HepG2 (cell line): ENCODE measurements around the gene CD28. TPM values are rescaled to one million over a fixed set of nuclear protein-coding genes. Genes with fewer than 3 reads are reported as not detected.

Experiments used
- ATAC-seq: fragments of 200-7000 bp; cut with Tn5 transposase; 3 replicates; pipeline ENCODE4 v1.9.1; 2020; ENCODE audit warnings: mild to moderate bottlenecking, moderate library complexity
- BruUV-seq: library from RNA; stranded (reverse); fragments of 400-500 nt; replicated peaks from 2 replicates; lab custom pipeline; 2021; lab: Mats Ljungman, UMichigan
- CTCF ChIA-PET: fragments of 300-600 bp; formaldehyde crosslinking; extraction: SDS; loops from one replicate; lab custom pipeline; 2021; ENCODE audit warnings: low total read pairs, inconsistent platforms, low intra/inter-chr PET ratio; lab: Yijun Ruan, JAX
- POLR2A ChIA-PET: fragments of 350-600 bp; sonication (Branson Sonifier 250); formaldehyde crosslinking; loops from one replicate; lab custom pipeline; 2020; ENCODE audit warnings: antibody characterized with exemption, inconsistent platforms; lab: Yijun Ruan, JAX
- DNase-seq: peaks from one replicate; pipeline ENCODE4 v3.0.0-alpha.2; 2015; ENCODE audit warnings: low spot score
- FAIRE-seq: peaks from 3 replicates; lab custom pipeline; 2011; peaks lifted over from hg19 to GRCh38; lab: Jason Lieb, UNC
- H2AFZ ChIP-seq: one replicate; pipeline ENCODE4 v1.6.1; 2011; ENCODE audit warnings: low read length, inconsistent platforms
- H3K27ac ChIP-seq: fragments of 300-600 bp; 3 replicates; pipeline ENCODE4 v1.8.0; 2011; ENCODE audit warnings: mixed run types, mild to moderate bottlenecking, mixed read lengths, low read length, inconsistent platforms; ENCODE audit not compliant: insufficient read depth; ENCODE audit errors: extremely low read length
- H3K27me3 ChIP-seq, 2 experiments: fragments of 200-600 bp in 1 of 2; 2 replicates in 1 of 2; 3 replicates in 1 of 2; pipeline versions ENCODE4 v1.6.0 to v1.8.0; 2011; ENCODE audit warnings: low read length in 2 of 2, mild to moderate bottlenecking in 2 of 2, moderate library complexity in 2 of 2, inconsistent platforms in 1 of 2; ENCODE audit not compliant: insufficient read depth in 2 of 2, control insufficient read depth in 1 of 2
- H3K36me3 ChIP-seq, 2 experiments: fragments of 200-600 bp in 1 of 2; replicated peaks in 1 of 2; 2 replicates in 1 of 2; 3 replicates in 1 of 2; pipeline versions ENCODE4 v1.5.1 to v1.8.0; 2011; ENCODE audit warnings: low read length in 2 of 2, inconsistent platforms in 1 of 2; ENCODE audit not compliant: insufficient read depth in 2 of 2, control insufficient read depth in 1 of 2
- H3K4me1 ChIP-seq: 2 replicates; pipeline ENCODE4 v1.5.1; 2012; ENCODE audit warnings: low read length, inconsistent platforms; ENCODE audit not compliant: insufficient read depth
- H3K4me2 ChIP-seq: 2 replicates; pipeline ENCODE4 v1.6.0; 2011; ENCODE audit warnings: low read depth, low read length, inconsistent platforms
- H3K4me3 ChIP-seq, 3 experiments: fragments of 200-600 bp in 1 of 3; sonication (generic), shearing (Covaris generic) in 1 of 3; replicated peaks in 1 of 3; 2 replicates each; pipeline ENCODE4 v1.5.1; 2011 to 2016; ENCODE audit warnings: low read length in 3 of 3, inconsistent platforms in 2 of 3, low read depth in 2 of 3, mild to moderate bottlenecking in 2 of 3, control low read depth in 1 of 3, mixed read lengths in 1 of 3; ENCODE audit not compliant: insufficient read depth in 1 of 3
- H3K79me2 ChIP-seq: one replicate; pipeline ENCODE4 v1.6.1; 2011; ENCODE audit warnings: low read length, inconsistent platforms; ENCODE audit not compliant: insufficient read depth
- H3K9ac ChIP-seq: 2 replicates; pipeline ENCODE4 v1.6.0; 2011; ENCODE audit warnings: mild to moderate bottlenecking, low read depth, low read length, inconsistent platforms; ENCODE audit not compliant: insufficient read depth
- H3K9me3 ChIP-seq: 2 replicates; pipeline ENCODE4 v1.5.1; 2012; ENCODE audit warnings: mild to moderate bottlenecking, low read length
- H4K20me1 ChIP-seq: 2 replicates; pipeline ENCODE4 v1.6.0; 2011; ENCODE audit warnings: inconsistent platforms, mild to moderate bottlenecking, low read length, moderate library complexity; ENCODE audit not compliant: insufficient read depth
- PREB ChIP-seq: sonication (generic); formaldehyde crosslinking; IDR thresholded peaks from 2 replicates; pipeline ENCODE4 v1.4.0; 2020; ENCODE audit warnings: missing genetic modification reagents
- TEAD2 ChIP-seq: sonication (generic); formaldehyde crosslinking; IDR thresholded peaks from 2 replicates; pipeline ENCODE4 v1.9.0; 2021; ENCODE audit warnings: missing genetic modification reagents
- TOE1 ChIP-seq: sonication (generic); formaldehyde crosslinking; IDR thresholded peaks from 2 replicates; pipeline ENCODE4 v1.4.0; 2020; ENCODE audit warnings: mild to moderate bottlenecking, missing genetic modification reagents
- ZBTB38 ChIP-seq: sonication (generic); formaldehyde crosslinking; IDR thresholded peaks from 2 replicates; pipeline ENCODE4 v1.5.1; 2020; ENCODE audit warnings: mild to moderate bottlenecking, missing genetic modification reagents
- ZMYM2 ChIP-seq: sonication (generic); formaldehyde crosslinking; IDR thresholded peaks from 2 replicates; pipeline ENCODE4 v1.8.0; 2022; ENCODE audit warnings: mild to moderate bottlenecking, missing genetic modification reagents
- ZNF138 ChIP-seq: sonication (generic); formaldehyde crosslinking; IDR thresholded peaks from 2 replicates; pipeline ENCODE4 v1.5.0; 2020; ENCODE audit warnings: mild to moderate bottlenecking, low read depth, missing genetic modification reagents
- ZNF296 ChIP-seq: sonication (generic); formaldehyde crosslinking; conservative IDR thresholded peaks from 2 replicates; pipeline ENCODE4 v1.5.0; 2020; ENCODE audit warnings: mild to moderate bottlenecking, missing genetic modification reagents
- ZNF33B ChIP-seq: sonication (generic); formaldehyde crosslinking; IDR thresholded peaks from 2 replicates; pipeline ENCODE4 v1.5.1; 2020; ENCODE audit warnings: mild to moderate bottlenecking, missing genetic modification reagents
- ZNF589 ChIP-seq: sonication (generic); formaldehyde crosslinking; conservative IDR thresholded peaks from 2 replicates; pipeline ENCODE4 v1.8.0; 2022; ENCODE audit warnings: mild to moderate bottlenecking, moderate library complexity, missing genetic modification reagents
- ZNF780A ChIP-seq: sonication (generic); formaldehyde crosslinking; IDR thresholded peaks from 2 replicates; pipeline ENCODE4 v1.8.0; 2022; ENCODE audit warnings: mild to moderate bottlenecking, missing genetic modification reagents, moderate library complexity
- ZNF781 ChIP-seq: sonication (generic); formaldehyde crosslinking; IDR thresholded peaks from 2 replicates; pipeline ENCODE4 v1.5.1; 2020; ENCODE audit warnings: borderline replicate concordance, mild to moderate bottlenecking, missing genetic modification reagents; ENCODE audit errors: not compliant biosample characterization
- ZNF850 ChIP-seq: sonication (generic); formaldehyde crosslinking; conservative IDR thresholded peaks from 2 replicates; pipeline ENCODE4 v1.9.0; 2021; ENCODE audit warnings: mild to moderate bottlenecking, missing genetic modification reagents
- WGBS: methylation state at CpG from one replicate; pipeline ENCODE4 v1.1.6; 2017; ENCODE audit warnings: low lambda C conversion rate; 5-methylcytosine and 5-hydroxymethylcytosine counted together
- in situ Hi-C: cut with HindIII; loops from 2 replicates; pipeline ENCODE4 v1.10.0; 2017; ENCODE audit warnings: low pct_unique_long_range_greater_than_20kb; ENCODE audit not compliant: extremely low pct_ligation_motif_present
- intact Hi-C: fragments of 100-400 bp; cut with micrococcal nuclease; formaldehyde crosslinking; loops from one replicate; pipeline ENCODE4 v1.10.0; 2022; ENCODE audit not compliant: unreplicated experiment
- polyA plus RNA-seq, 8 experiments: library from polyadenylated mRNA; depleted of rRNA in 3 of 8; stranded (reverse) in 7 of 8; unstranded in 1 of 8; fragments of >200 nt; fragmentation: Illumina TruSeq in 4 of 8; extraction: Trizol in 4 of 8; gene quantifications; 2 replicates each; pipeline versions ENCODE4 v1.2.1 to v1.2.3, GENCODE V29; 2011 to 2016; ENCODE audit warnings: low read depth in 4 of 8, missing spikeins in 1 of 8, mixed read lengths in 1 of 8; ENCODE audit not compliant: insufficient read depth in 1 of 8
- total RNA-seq, 5 experiments: library from RNA; depleted of rRNA; stranded (reverse); fragments of >200 nt; fragmentation: Illumina TruSeq; extraction: Trizol; gene quantifications; 2 replicates each; pipeline ENCODE4 v1.2.3, GENCODE V29; 2016; ENCODE audit warnings: low read depth in 1 of 5
- TF ChIP-seq, protein P1 (sequence below): sonication (generic); formaldehyde crosslinking; IDR thresholded peaks from 2 replicates; pipeline ENCODE4 v1.4.0; 2020; ENCODE audit warnings: missing genetic modification reagents
- TF ChIP-seq, protein P2 (sequence below): sonication (generic); formaldehyde crosslinking; IDR thresholded peaks from 2 replicates; pipeline ENCODE4 v1.5.0; 2020; ENCODE audit warnings: mild to moderate bottlenecking, missing genetic modification reagents, moderate library complexity
- TF ChIP-seq, protein P3 (sequence below): sonication (generic); formaldehyde crosslinking; IDR thresholded peaks from 2 replicates; pipeline ENCODE4 v1.5.1; 2020; ENCODE audit warnings: missing genetic modification reagents, mild to moderate bottlenecking, borderline replicate concordance

CD28 gene
- total and polyA plus RNA-seq, 2 of the 13 experiments (the other 11 are each of a cell fraction or from before 2014, with no cell fraction given), result not detected

GRCh38 chr2:203748331-203749126 is 42.1 kb downstream of the CD28 start (continued):
- TF ChIP-seq, protein P1, sequence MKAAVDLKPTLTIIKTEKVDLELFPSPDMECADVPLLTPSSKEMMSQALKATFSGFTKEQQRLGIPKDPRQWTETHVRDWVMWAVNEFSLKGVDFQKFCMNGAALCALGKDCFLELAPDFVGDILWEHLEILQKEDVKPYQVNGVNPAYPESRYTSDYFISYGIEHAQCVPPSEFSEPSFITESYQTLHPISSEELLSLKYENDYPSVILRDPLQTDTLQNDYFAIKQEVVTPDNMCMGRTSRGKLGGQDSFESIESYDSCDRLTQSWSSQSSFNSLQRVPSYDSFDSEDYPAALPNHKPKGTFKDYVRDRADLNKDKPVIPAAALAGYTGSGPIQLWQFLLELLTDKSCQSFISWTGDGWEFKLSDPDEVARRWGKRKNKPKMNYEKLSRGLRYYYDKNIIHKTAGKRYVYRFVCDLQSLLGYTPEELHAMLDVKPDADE, result no peak
- TF ChIP-seq ZNF138, result no peak

DNA sequence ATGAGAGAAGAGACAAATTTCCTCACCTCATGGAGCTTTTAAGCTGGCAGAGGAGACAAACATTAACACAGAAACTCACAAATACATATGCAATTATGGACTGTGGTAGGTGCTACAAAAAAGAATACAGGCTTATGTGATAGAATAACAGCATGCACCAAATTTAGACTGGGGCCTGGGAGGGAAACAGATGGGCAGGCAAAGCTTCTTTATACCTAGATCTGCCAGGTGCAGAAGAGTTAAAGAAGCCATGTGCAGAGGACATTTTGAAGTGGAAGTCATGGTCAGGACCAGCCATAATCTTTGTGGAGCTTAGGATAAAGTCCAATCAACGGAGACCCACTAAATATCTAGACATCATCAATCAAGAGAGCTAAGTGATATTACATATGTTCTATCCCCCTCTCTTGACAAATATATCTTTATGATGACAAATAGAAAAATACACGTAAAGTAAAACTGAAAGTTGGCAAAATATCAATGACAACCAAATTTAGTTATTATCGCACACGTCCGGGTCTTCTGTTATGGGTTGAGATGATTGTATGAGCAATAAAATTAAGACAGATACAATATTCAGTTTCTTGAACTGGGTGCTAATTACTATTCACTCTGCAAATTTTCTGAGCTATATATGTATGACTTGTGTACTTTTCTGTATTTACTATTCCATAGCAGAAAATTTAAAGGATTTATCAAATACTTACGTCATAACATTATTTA is 44.1 kb downstream of the CD28 start:
- no peak overlapping the region for H3K9ac ChIP-seq
- H3K4me1 ChIP-seq, result no peaks in the 10 kb centered on the region
- BruUV-seq, result no TSS peak
- ChIA-PET CTCF (no interaction called here), POLR2A (no interaction called here)
- H3K36me3 ChIP-seq, result no peaks in the 10 kb centered on the region
- DNase-seq (no peak), FAIRE-seq (no peak), ATAC-seq (no peak)
- H3K27ac ChIP-seq, result no peak overlapping the region
- no peaks in the 10 kb centered on the region for H4K20me1 ChIP-seq
- in situ Hi-C loops (no loop called here), intact Hi-C loops (no loop called here)
- H2AFZ ChIP-seq, result no peak overlapping the region
- 62% methylated on average over 6 of the region's 6 CpGs for WGBS
- no peak overlapping the region for H3K4me3 ChIP-seq
- H3K79me2 ChIP-seq, result no peaks in the 10 kb centered on the region
- no peaks in the 10 kb centered on the region for H3K27me3 ChIP-seq
- H3K9me3 ChIP-seq, result no peaks in the 10 kb centered on the region
- H3K4me2 ChIP-seq, result no peak overlapping the region
- no peak for TF ChIP-seq TEAD2
- TF ChIP-seq ZNF781 (CRISPR knock-in tag), result no peak
- no peak for TF ChIP-seq ZMYM2 (CRISPR knock-in tag)
- TF ChIP-seq ZNF589, result no peak
- TF ChIP-seq ZNF296 (CRISPR knock-in tag), result no peak
- TF ChIP-seq ZNF33B, result no peak
- no peak for TF ChIP-seq PREB (CRISPR knock-in tag)
- TF ChIP-seq, protein P2, sequence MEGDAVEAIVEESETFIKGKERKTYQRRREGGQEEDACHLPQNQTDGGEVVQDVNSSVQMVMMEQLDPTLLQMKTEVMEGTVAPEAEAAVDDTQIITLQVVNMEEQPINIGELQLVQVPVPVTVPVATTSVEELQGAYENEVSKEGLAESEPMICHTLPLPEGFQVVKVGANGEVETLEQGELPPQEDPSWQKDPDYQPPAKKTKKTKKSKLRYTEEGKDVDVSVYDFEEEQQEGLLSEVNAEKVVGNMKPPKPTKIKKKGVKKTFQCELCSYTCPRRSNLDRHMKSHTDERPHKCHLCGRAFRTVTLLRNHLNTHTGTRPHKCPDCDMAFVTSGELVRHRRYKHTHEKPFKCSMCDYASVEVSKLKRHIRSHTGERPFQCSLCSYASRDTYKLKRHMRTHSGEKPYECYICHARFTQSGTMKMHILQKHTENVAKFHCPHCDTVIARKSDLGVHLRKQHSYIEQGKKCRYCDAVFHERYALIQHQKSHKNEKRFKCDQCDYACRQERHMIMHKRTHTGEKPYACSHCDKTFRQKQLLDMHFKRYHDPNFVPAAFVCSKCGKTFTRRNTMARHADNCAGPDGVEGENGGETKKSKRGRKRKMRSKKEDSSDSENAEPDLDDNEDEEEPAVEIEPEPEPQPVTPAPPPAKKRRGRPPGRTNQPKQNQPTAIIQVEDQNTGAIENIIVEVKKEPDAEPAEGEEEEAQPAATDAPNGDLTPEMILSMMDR (CRISPR knock-in tag), result no peak
- TF ChIP-seq TOE1 (CRISPR knock-in tag), result no peak
- TF ChIP-seq, protein P3, sequence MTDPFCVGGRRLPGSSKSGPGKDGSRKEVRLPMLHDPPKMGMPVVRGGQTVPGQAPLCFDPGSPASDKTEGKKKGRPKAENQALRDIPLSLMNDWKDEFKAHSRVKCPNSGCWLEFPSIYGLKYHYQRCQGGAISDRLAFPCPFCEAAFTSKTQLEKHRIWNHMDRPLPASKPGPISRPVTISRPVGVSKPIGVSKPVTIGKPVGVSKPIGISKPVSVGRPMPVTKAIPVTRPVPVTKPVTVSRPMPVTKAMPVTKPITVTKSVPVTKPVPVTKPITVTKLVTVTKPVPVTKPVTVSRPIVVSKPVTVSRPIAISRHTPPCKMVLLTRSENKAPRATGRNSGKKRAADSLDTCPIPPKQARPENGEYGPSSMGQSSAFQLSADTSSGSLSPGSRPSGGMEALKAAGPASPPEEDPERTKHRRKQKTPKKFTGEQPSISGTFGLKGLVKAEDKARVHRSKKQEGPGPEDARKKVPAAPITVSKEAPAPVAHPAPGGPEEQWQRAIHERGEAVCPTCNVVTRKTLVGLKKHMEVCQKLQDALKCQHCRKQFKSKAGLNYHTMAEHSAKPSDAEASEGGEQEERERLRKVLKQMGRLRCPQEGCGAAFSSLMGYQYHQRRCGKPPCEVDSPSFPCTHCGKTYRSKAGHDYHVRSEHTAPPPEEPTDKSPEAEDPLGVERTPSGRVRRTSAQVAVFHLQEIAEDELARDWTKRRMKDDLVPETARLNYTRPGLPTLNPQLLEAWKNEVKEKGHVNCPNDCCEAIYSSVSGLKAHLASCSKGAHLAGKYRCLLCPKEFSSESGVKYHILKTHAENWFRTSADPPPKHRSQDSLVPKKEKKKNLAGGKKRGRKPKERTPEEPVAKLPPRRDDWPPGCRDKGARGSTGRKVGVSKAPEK, result no peak
- TF ChIP-seq ZBTB38 (CRISPR knock-in tag), result no peak
- no peak for TF ChIP-seq ZNF850 (CRISPR knock-in tag)
- TF ChIP-seq ZNF780A, result no peak
